GM06990 (cell line): ENCODE results near the gene LMF1.

Experiments
- DNase-seq: peaks from one replicate; pipeline ENCODE4 v3.0.0-alpha.2; 2011; ENCODE audit not compliant: insufficient read length; ENCODE audit errors: extremely low read depth
- H3K27me3 ChIP-seq: replicated peaks from 2 replicates; pipeline ENCODE4 v1.6.0; 2011; ENCODE audit warnings: low read length; ENCODE audit not compliant: control insufficient read depth, insufficient read depth
- H3K36me3 ChIP-seq: 2 replicates; pipeline ENCODE4 v1.5.1; 2011; ENCODE audit warnings: low read length; ENCODE audit not compliant: control insufficient read depth, insufficient read depth
- H3K4me3 ChIP-seq: replicated peaks from 2 replicates; pipeline ENCODE4 v1.5.1; 2011; ENCODE audit warnings: low read depth, mild to moderate bottlenecking, control low read depth, low read length
- CTCF ChIP-seq: IDR thresholded peaks from 2 replicates; pipeline ENCODE4 v1.5.1; 2011; ENCODE audit warnings: low read length, control low read depth, mild to moderate bottlenecking, inconsistent platforms; ENCODE audit not compliant: insufficient read depth, poor library complexity, severe bottlenecking

The LMF1 gene

DNA sequence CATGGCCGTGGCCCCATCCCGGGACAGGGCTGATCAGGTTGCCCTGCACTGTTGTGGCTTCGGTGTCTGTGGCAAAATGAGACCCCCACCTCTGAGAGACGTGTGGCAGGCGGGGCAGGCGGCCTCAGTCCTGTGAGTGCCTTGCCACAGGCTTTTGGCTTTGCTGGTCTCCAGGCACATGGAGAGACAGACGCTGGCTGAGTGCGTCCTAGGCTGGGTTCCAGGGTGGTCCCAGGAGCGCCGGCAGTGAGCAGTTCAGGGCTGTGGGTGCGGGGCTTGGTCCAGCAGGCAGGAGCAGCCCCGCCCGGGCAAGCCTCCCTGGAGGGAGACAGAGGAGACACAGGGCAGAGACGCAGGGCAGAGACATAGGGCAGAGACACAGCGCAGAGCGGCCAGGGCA lies 40.0 kb upstream of the LMF1 start:
- no peak for DNase-seq
- Histone ChIP-seq H3K27me3 (no peaks in the 10 kb centered on the region; the same call in 1 of the 2 replicates), H3K36me3 (no peaks in the 10 kb centered on the region), H3K4me3 (no peak overlapping the region)
- no peak for TF ChIP-seq CTCF

DNA sequence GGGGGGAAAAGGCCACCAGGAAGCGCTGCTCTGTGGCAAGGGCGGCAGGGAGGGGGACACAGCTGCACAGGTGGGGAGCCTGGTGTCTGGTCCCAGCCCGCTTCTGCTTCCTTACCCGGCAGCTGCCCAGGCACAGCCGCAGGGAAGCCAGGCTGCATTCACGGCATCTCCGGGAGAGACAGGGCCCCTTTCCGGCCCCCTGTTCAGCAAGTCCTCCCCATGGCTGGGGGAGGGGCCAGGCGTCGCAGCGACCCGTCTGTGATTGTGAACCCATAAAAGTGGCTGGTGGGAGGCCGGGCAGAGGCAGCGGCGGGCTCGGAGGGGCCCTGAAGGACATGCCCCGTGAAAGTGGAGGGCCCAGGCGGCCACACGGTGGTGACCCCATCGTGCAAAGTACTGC lies 39.5 kb upstream of the LMF1 start:
- Histone ChIP-seq H3K27me3 (no peaks in the 10 kb centered on the region; the same call in 1 of the 2 replicates), H3K4me3 (no peak overlapping the region), H3K36me3 (no peaks in the 10 kb centered on the region)
- no peak for TF ChIP-seq CTCF
- no peak for DNase-seq

- TF ChIP-seq CTCF, result no peak
- no peak for DNase-seq
- no peaks in the 10 kb centered on the region; the same call in 1 of the 2 replicates for H3K27me3 ChIP-seq
- no peaks in the 10 kb centered on the region for H3K36me3 ChIP-seq
- H3K4me3 ChIP-seq, result no peak overlapping the region
These were observed 38.8 kb upstream of the LMF1 start for GRCh38 chr16:1009358-1010150.

GRCh38 chr16:1008085-1008484 lies 37.3 kb upstream of the LMF1 start:
- no peak for TF ChIP-seq CTCF
- no peaks in the 10 kb centered on the region for H3K36me3 ChIP-seq
- H3K4me3 ChIP-seq, result no peak overlapping the region
- H3K27me3 ChIP-seq, result no peaks in the 10 kb centered on the region; the same call in 1 of the 2 replicates
- DNase-seq, result no peak

DNA sequence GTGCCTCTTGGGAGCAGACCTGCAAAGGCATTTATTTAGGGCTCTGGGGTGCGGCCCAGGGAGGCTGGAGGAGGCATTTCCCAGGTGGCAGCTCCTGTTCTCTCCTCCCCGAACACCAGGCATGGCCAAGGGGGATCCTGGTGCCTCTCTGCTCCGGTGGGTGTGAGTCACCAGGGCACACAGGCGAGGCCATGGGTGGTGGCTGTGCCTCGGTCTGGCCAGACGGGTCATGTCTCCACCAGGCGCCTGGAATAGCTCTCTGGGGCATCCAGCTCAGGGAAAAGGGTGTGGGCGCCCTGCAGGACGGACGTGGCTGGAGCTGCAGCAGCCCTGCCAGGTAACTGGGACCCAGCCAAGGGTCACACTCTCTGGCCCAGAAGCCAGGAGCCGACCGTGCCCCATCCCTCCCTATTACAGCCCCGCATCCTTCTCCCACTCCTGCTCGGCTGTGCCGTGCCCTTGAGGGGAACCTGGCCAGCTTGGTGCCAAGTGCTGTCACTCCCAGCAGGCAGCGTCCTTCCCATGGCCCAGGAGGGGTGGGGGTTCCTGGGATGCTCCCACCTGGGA lies 36.6 kb upstream of the LMF1 start:
- H3K4me3 ChIP-seq, result no peak overlapping the region
- TF ChIP-seq CTCF, result no peak
- no peaks in the 10 kb centered on the region; the same call in 1 of the 2 replicates for H3K27me3 ChIP-seq
- DNase-seq, result no peak
- no peaks in the 10 kb centered on the region for H3K36me3 ChIP-seq
